AG10803 (cell line): ENCODE results near the gene ABCB6.

ENCODE experiments used
- DNase-seq: peaks from one replicate; pipeline ENCODE4 v3.0.0; 2010; ENCODE audit warnings: low read depth
- H3K4me3 ChIP-seq: 2 replicates; pipeline ENCODE4 v1.5.1; 2011; ENCODE audit warnings: mild to moderate bottlenecking, low read length, control low read depth
- CTCF ChIP-seq: conservative IDR thresholded peaks from 2 replicates; pipeline ENCODE4 v1.5.1; 2011; ENCODE audit warnings: mild to moderate bottlenecking, low read length, control low read depth, inconsistent platforms

ABCB6 gene

GRCh38 chr2:219249203-219249980 is 30.6 kb upstream of the ABCB6 start:
- H3K4me3 ChIP-seq = no peak overlapping the region
- peak; percentile 79 for DNase-seq
- TF ChIP-seq CTCF = no peak

GRCh38 chr2:219248845-219249202 is 30.1 kb upstream of the ABCB6 start:
- TF ChIP-seq CTCF = no peak
- no peak overlapping the region for H3K4me3 ChIP-seq
- no peak for DNase-seq

- H3K4me3 ChIP-seq = no peak overlapping the region
- no peak for TF ChIP-seq CTCF
- DNase-seq = no peak
These were observed 29.2 kb upstream of the ABCB6 start for GRCh38 chr2:219247678-219248642.

GRCh38 chr2:219246559-219246958 is 27.8 kb upstream of the ABCB6 start:
- no peak for DNase-seq
- H3K4me3 ChIP-seq = peak overlapping the region; percentile 76

GRCh38 chr2:219245899-219246230 is 27.1 kb upstream of the ABCB6 start:
- peak overlapping the region; percentile 76 for H3K4me3 ChIP-seq
- no peak for TF ChIP-seq CTCF
- DNase-seq = no peak

More at GRCh38 chr2:219246559-219246958, 27.8 kb upstream of the ABCB6 start:
- TF ChIP-seq CTCF = no peak

GRCh38 chr2:219245148-219245898 is 26.6 kb upstream of the ABCB6 start, which contains the start of the genes GLB1L and STK16:
TSS of gene GLB1L (minus strand) at chr2:219245444. CDS start at chr2:219243573, 1,871 bp downstream.
TSS of gene STK16 (plus strand) at chr2:219245479. CDS start at chr2:219246000, 521 bp downstream.
- no peak for TF ChIP-seq CTCF
- H3K4me3 ChIP-seq = peak within 1 kb of the TSS; percentile 76
- peak; percentile 93 for DNase-seq
